HEK293T (cell line): ENCODE data around the gene ZBTB32.
"Not testable (repeated sequence)": the region's sequence is repeated elsewhere in the genome, so short reads cannot be mapped to it uniquely, and the experiment has no call there.

Experiments used
- CTCF ChIA-PET: fragments of 350-600 bp; formaldehyde crosslinking; extraction: SDS; loops from one replicate; lab custom pipeline; 2021; ENCODE audit warnings: antibody characterized with exemption, inconsistent platforms; lab: Yijun Ruan, JAX
- POLR2A ChIA-PET: fragments of 350-600 bp; formaldehyde crosslinking; extraction: SDS; loops from one replicate; lab custom pipeline; 2020; ENCODE audit warnings: antibody characterized with exemption, inconsistent platforms; lab: Yijun Ruan, JAX
- DNase-seq: peaks from one replicate; pipeline ENCODE4 v3.0.0; 2012; ENCODE audit warnings: mixed read lengths; ENCODE audit errors: extremely low spot score
- ARNT ChIP-seq: fragments of 450-650 bp; IDR thresholded peaks from 2 replicates; pipeline ENCODE4 v1.6.1; 2017; ENCODE audit warnings: mild to moderate bottlenecking
- BHLHE40 ChIP-seq: fragments of 450-650 bp; IDR thresholded peaks from 2 replicates; pipeline ENCODE4 v1.6.1; 2016; ENCODE audit warnings: mild to moderate bottlenecking, moderate library complexity, borderline replicate concordance
- CTBP1 ChIP-seq: fragments of 450-650 bp; IDR thresholded peaks from 2 replicates; pipeline ENCODE4 v1.6.1; 2016; ENCODE audit warnings: borderline replicate concordance
- ELF4 ChIP-seq: fragments of 450-650 bp; IDR thresholded peaks from 2 replicates; pipeline ENCODE4 v1.6.1; 2017; ENCODE audit warnings: antibody characterized with exemption
- FOXA1 ChIP-seq: fragments of 450-650 bp; IDR thresholded peaks from 2 replicates; pipeline ENCODE4 v1.6.1; 2016; ENCODE audit warnings: mild to moderate bottlenecking
- FOXK2 ChIP-seq: fragments of 450-650 bp; IDR thresholded peaks from 2 replicates; pipeline ENCODE4 v1.6.1; 2016; ENCODE audit warnings: mild to moderate bottlenecking
- FOXM1 ChIP-seq: fragments of 450-650 bp; IDR thresholded peaks from 2 replicates; pipeline ENCODE4 v1.6.1; 2017; ENCODE audit warnings: mild to moderate bottlenecking, borderline replicate concordance
- HDGF ChIP-seq: fragments of 450-650 bp; IDR thresholded peaks from 2 replicates; pipeline ENCODE4 v1.6.1; 2017; ENCODE audit warnings: antibody characterized with exemption, borderline replicate concordance
- L3MBTL2 ChIP-seq: fragments of 450-650 bp; conservative IDR thresholded peaks from 2 replicates; pipeline ENCODE4 v1.6.1; 2016; ENCODE audit warnings: mild to moderate bottlenecking
- LEF1 ChIP-seq: fragments of 450-650 bp; IDR thresholded peaks from 2 replicates; pipeline ENCODE4 v1.6.1; 2017; ENCODE audit warnings: mild to moderate bottlenecking, borderline replicate concordance
- NFRKB ChIP-seq: fragments of 450-650 bp; IDR thresholded peaks from 2 replicates; pipeline ENCODE4 v1.6.1; 2016; ENCODE audit warnings: mild to moderate bottlenecking, moderate library complexity
- SP1 ChIP-seq: fragments of 450-650 bp; IDR thresholded peaks from 2 replicates; pipeline ENCODE4 v1.6.1; 2017
- SUZ12 ChIP-seq: fragments of 450-650 bp; IDR thresholded peaks from 2 replicates; pipeline ENCODE4 v1.6.1; 2016; ENCODE audit warnings: mild to moderate bottlenecking
- TARDBP ChIP-seq: fragments of 450-650 bp; IDR thresholded peaks from 2 replicates; pipeline ENCODE4 v1.6.1; 2016
- ZNF384 ChIP-seq: fragments of 450-650 bp; IDR thresholded peaks from 2 replicates; pipeline ENCODE4 v1.6.1; 2016
- TF ChIP-seq, protein P1 (sequence below): fragments of 450-650 bp; IDR thresholded peaks from 2 replicates; pipeline ENCODE4 v1.6.1; 2016

Gene ZBTB32

DNA sequence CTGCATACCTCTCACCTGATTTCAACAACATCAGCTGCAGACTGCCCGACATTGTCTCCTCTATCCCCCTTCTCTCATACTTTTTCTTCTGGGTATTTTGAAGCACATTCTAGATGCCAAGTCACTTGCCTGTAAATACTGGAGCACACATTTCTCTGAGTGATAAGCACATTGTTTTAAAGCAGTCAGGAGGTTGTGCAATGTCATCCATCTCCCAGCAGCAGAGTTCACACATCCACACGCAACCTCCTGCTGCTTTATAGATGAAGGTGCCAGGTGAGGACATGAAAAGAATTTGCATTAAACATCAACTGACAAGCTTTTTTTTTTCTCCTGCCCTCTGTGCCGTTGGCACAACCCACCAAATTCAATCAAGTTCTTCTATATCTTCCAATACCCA, 32.5 kb upstream of the ZBTB32 start:
- POLR2A ChIA-PET, result interaction anchor here (2.1 kb wide), 1 partner anchor 24 kb away, joined by 9 read pairs; the partner anchor contains the start of gene COX6B1
- TF ChIP-seq SUZ12, result no peak
- TF ChIP-seq FOXA1, result no peak
- no peak for TF ChIP-seq ZNF384
- no peak for TF ChIP-seq FOXK2
- TF ChIP-seq TARDBP, result no peak
- TF ChIP-seq HDGF, result no peak
- TF ChIP-seq L3MBTL2, result no peak
- no peak for TF ChIP-seq SP1
- no peak for TF ChIP-seq FOXM1
- TF ChIP-seq ARNT, result no peak
- TF ChIP-seq LEF1, result no peak
- TF ChIP-seq CTBP1, result no peak
- TF ChIP-seq ELF4, result no peak
- TF ChIP-seq NFRKB, result no peak
- TF ChIP-seq, protein P1, sequence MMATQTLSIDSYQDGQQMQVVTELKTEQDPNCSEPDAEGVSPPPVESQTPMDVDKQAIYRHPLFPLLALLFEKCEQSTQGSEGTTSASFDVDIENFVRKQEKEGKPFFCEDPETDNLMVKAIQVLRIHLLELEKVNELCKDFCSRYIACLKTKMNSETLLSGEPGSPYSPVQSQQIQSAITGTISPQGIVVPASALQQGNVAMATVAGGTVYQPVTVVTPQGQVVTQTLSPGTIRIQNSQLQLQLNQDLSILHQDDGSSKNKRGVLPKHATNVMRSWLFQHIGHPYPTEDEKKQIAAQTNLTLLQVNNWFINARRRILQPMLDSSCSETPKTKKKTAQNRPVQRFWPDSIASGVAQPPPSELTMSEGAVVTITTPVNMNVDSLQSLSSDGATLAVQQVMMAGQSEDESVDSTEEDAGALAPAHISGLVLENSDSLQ, result no peak
- TF ChIP-seq BHLHE40, result no peak
- CTCF ChIA-PET, result no interaction called here
- DNase-seq, result no peak

DNA sequence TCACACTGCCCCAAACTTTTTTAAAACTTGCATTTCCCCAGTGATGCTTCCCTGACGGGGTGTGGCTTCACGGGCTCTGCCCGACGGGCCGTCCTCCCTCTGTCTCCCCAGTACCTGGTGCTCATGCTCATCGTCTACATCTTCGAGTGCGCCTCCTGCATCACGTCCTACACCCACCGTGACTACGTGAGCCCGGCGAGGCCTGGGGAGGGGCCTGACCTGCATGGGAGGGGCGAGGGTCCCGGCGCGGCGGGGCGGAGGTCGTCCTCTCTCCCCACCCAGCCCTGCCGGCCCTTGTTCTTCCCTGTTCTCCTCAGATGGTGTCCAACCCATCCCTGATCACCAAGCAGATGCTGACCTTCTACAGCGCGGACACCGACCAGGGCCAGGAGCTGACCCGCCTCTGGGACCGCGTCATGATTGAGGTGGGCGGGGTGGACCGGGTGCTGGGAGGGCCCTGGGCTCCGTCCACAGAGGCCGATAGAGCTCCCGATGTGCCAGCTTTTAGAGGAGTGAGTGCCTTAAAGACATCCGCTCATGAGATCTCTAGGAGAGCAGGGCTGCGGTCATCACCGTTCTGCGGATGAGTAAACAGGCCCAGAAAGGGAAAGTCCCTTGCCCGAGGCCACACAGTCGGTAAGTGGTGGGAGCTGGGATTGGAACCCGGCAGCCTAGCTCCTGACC, 31.1 kb upstream of the ZBTB32 start:
- ChIA-PET POLR2A (interaction anchor here (1.4 kb wide), 1 partner anchor 25 kb away, joined by 10 read pairs; the partner anchor contains the start of gene COX6B1), CTCF (no interaction called here)
- peak; percentile 46 for DNase-seq
- TF ChIP-seq HDGF (no peak), SUZ12 (no peak), LEF1 (no peak), FOXA1 (no peak), ARNT (no peak), L3MBTL2 (no peak)
- TF ChIP-seq, protein P1, result no peak

DNA sequence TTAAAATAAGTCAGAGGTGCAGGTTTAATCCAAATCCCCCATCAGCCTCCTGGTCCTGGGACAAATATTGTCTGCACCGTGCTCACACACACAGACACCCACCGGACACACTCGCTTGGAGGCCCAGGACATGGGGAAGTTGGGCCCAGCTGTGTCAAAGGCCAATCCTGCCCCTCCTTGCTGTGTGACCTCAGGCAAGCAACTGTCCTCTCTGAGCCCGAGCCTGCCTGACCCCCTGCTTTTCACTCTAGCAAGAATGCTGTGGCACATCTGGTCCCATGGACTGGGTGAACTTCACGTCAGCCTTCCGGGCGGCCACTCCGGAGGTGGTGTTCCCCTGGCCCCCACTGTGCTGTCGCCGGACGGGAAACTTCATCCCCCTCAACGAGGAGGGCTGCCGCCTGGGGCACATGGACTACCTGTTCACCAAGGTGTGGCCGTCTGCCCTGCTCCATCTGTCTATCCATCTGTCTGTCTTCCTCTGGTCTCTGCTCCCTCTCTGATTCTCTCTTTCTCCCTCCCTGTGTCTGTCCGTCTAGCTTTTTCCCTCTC, 28.7 kb upstream of the ZBTB32 start:
- ChIA-PET POLR2A (no interaction called here), CTCF (no interaction called here)
- no peak for DNase-seq
- TF ChIP-seq FOXA1 (no peak), TARDBP (no peak), HDGF (no peak), ELF4 (no peak), CTBP1 (no peak), ARNT (no peak), FOXK2 (no peak)

DNA sequence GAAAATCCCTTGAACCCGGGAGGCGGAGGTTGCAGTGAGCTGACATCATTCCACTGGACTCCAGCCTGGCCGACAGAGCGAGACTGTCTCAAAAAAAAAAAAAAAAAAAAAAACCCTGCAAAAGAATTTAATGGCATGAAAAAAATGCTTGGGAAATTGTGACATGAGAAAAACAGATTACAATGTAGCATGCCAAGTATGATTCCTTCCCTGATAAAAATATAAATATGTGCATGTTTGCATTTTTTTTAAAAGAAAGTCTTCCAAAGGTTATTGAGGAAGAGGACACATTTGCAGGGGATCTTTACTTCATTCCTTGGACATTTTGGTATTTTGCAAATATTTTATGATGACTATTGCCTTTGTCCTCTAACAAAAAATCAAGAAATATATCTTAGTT, 14.5 kb upstream of the ZBTB32 start:
- POLR2A ChIA-PET, result interaction anchor here (1.2 to 1.4 kb wide), 2 partner anchors 9 to 13 kb away, joined by 3 to 5 read pairs; no protein-coding TSS in a partner anchor
- TF ChIP-seq FOXM1, result no peak
- TF ChIP-seq SUZ12, result no peak
- no peak for TF ChIP-seq FOXK2
- TF ChIP-seq LEF1, result no peak
- no peak for TF ChIP-seq TARDBP
- TF ChIP-seq ZNF384, result no peak
- TF ChIP-seq HDGF, result no peak
- TF ChIP-seq NFRKB, result no peak
- no peak for TF ChIP-seq ELF4
- TF ChIP-seq CTBP1, result no peak
- TF ChIP-seq L3MBTL2, result no peak
- TF ChIP-seq BHLHE40, result no peak
- TF ChIP-seq, protein P1, result no peak
- no peak for TF ChIP-seq ARNT
- TF ChIP-seq FOXA1, result no peak
- no peak for TF ChIP-seq SP1
- CTCF ChIA-PET, result interaction anchor here (0.5 to 0.7 kb wide), 2 partner anchors 308 to 439 kb away, joined by 4 to 8 read pairs; no protein-coding TSS in a partner anchor
- DNase-seq, result no peak

DNA sequence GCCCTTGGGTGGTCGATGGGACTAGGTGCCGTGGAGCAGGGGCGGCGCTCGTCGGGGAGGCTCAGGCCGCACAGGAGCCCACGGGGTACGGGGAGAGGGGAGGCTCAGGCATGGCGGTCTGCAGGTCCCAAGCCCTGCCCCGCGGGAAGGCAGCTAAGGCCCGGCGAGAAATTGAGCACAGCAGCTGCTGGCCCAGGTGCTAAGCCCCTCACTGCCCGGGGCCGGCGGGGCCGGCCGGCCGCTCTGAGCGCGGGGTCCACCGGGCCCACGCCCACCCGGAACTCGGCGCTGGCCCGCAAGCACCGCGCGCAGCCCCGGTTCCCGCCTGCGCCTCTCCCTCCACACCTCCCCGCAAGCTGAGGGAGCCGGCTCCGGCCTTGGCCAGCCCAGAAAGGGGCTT, 13.3 kb upstream of the ZBTB32 start:
- DNase-seq, CTCF ChIA-PET: not testable (repeated sequence)
- POLR2A ChIA-PET, result interaction anchor here (1.2 kb wide), 1 partner anchor 10 kb away, joined by 3 read pairs; no protein-coding TSS in a partner anchor

DNA sequence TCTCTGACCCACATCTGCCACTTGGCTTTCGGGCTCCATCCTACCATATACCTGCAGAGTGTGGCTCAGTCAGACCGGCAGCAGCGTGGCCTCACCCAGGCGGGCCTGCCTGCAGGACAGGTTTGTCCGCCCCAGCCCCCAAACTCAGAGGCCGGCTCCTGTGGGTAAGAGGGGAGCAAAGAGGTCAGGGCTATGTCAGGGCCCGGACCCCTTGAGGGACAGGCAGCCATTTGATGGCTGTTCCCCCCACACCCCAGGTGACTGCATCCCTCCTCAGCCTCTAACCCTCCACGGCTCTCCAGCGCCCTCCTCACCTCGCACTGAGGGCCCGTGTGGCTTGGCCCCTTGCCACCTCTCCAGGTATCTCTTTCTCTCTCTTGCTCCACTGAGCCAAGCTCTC, 12.3 kb upstream of the ZBTB32 start:
- no peak for TF ChIP-seq TARDBP
- no peak for TF ChIP-seq ARNT
- TF ChIP-seq SP1, result no peak
- no peak for TF ChIP-seq ELF4
- no peak for TF ChIP-seq HDGF
- TF ChIP-seq LEF1, result no peak
- TF ChIP-seq CTBP1, result no peak
- no peak for TF ChIP-seq SUZ12
- ChIA-PET POLR2A (interaction anchor here (0.7 to 1.0 kb wide), 2 partner anchors 29 to 44 kb away, joined by 3 read pairs; partner anchors contain the start of gene COX6B1), CTCF (interaction anchor here (0.6 kb wide), 1 partner anchor 63 kb away, joined by 9 read pairs; the partner anchor contains the start of gene RBM42)
- DNase-seq, result no peak
